B cell (primary cell): Measurements from ENCODE around the gene CCDC92B. TPM values are rescaled to one million over a fixed set of nuclear protein-coding genes. Genes with fewer than 3 reads are reported as not detected.

ENCODE experiments used
- ATAC-seq: fragments of 200-7000 bp; cut with Tn5 transposase; one replicate; pipeline ENCODE4 v1.10.0; 2021; ENCODE audit warnings: low read depth, mild to moderate bottlenecking, moderate number of reproducible peaks, moderate library complexity
- CTCF ChIA-PET: fragments of 350-600 bp; sonication (Branson Sonifier 250); formaldehyde crosslinking; loops from one replicate; lab custom pipeline; 2021; ENCODE audit warnings: antibody characterized with exemption, inconsistent platforms; lab: Charles Lee
- POLR2A ChIA-PET: fragments of 350-600 bp; sonication (Branson Sonifier 250); formaldehyde crosslinking; loops from one replicate; lab custom pipeline; 2021; ENCODE audit warnings: antibody characterized with exemption; lab: Charles Lee
- DNase-seq: peaks from one replicate; pipeline ENCODE4 v3.0.0; 2013
- H2AFZ ChIP-seq: 2 replicates; pipeline ENCODE4 v1.6.1; 2012; ENCODE audit warnings: mild to moderate bottlenecking, low read depth, low read length; ENCODE audit not compliant: insufficient read depth, poor library complexity, severe bottlenecking
- H3K27ac ChIP-seq, 2 donors: 1 replicate in 1 of 2; 2 replicates in 1 of 2; pipeline ENCODE4 v1.5.1; 2012 to 2013; ENCODE audit warnings: low read length in 2 of 2, mild to moderate bottlenecking in 2 of 2, moderate library complexity in 1 of 2
- H3K27me3 ChIP-seq, 4 experiments: fragments of 200-600 bp in 1 of 4; sonication (generic) in 1 of 4; replicated peaks in 1 of 4; 1 replicate in 2 of 4; 2 replicates in 2 of 4; pipeline versions ENCODE4 v1.6.1 to v1.7.0; 2013 to 2016; ENCODE audit warnings: low read length in 3 of 4, mild to moderate bottlenecking in 2 of 4, mixed read lengths in 1 of 4, moderate library complexity in 1 of 4; ENCODE audit not compliant: insufficient read depth in 4 of 4, control insufficient read depth in 3 of 4; ENCODE audit errors: control extremely low read depth in 1 of 4
- H3K36me3 ChIP-seq, 2 experiments: replicated peaks in 1 of 2; 1 replicate in 1 of 2; 2 replicates in 1 of 2; pipeline versions ENCODE4 v1.6.1 to v1.7.1; 2013; ENCODE audit warnings: low read length in 1 of 2; ENCODE audit not compliant: insufficient read depth in 2 of 2, control insufficient read depth in 1 of 2; ENCODE audit errors: control extremely low read depth in 1 of 2, extremely low read depth in 1 of 2
- H3K4me1 ChIP-seq, 2 donors: fragments of 200-600 bp in 1 of 2; sonication (generic) in 1 of 2; 1 replicate in 1 of 2; 2 replicates in 1 of 2; pipeline versions ENCODE4 v1.5.1 to v1.6.1; 2013 to 2017; ENCODE audit warnings: low read length in 2 of 2; ENCODE audit not compliant: control insufficient read depth in 2 of 2, insufficient read depth in 2 of 2
- H3K4me2 ChIP-seq: replicated peaks from 2 replicates; pipeline ENCODE3; 2012; ENCODE audit warnings: mild to moderate bottlenecking, low read depth, low read length; ENCODE audit not compliant: poor library complexity, severe bottlenecking
- H3K4me3 ChIP-seq, 5 experiments: fragments of 200-600 bp in 1 of 5; sonication (generic) in 1 of 5; 1 replicate in 3 of 5; 2 replicates in 2 of 5; pipeline versions ENCODE4 v1.5.1 to v1.7.0; 2011 to 2016; ENCODE audit warnings: low read length in 4 of 5, mild to moderate bottlenecking in 4 of 5, low read depth in 2 of 5, control low read depth in 1 of 5, moderate library complexity in 1 of 5; ENCODE audit not compliant: insufficient read depth in 1 of 5; ENCODE audit errors: control extremely low read depth in 1 of 5, extremely low read depth in 1 of 5
- H3K79me2 ChIP-seq: fragments of 200-600 bp; sonication (generic); one replicate; pipeline ENCODE4 v1.6.0; 2016; ENCODE audit warnings: low read length; ENCODE audit not compliant: control insufficient read depth, insufficient read depth
- H3K9ac ChIP-seq: fragments of 200-600 bp; sonication (generic); 2 replicates; pipeline ENCODE4 v1.6.1; 2017; ENCODE audit warnings: mild to moderate bottlenecking, low read length, moderate library complexity
- H3K9me3 ChIP-seq, 3 donors: one replicate each; pipeline versions ENCODE4 v1.6.1 to v1.7.1; 2013; ENCODE audit warnings: low read length in 2 of 3; ENCODE audit not compliant: control insufficient read depth in 2 of 3, insufficient read depth in 1 of 3; ENCODE audit errors: control extremely low read depth in 1 of 3
- H4K20me1 ChIP-seq: 2 replicates; pipeline ENCODE4 v1.6.0; 2012; ENCODE audit warnings: mild to moderate bottlenecking, low read length; ENCODE audit not compliant: insufficient read depth, control insufficient read depth, poor library complexity, severe bottlenecking
- H3K27ac Mint-ChIP-seq: one replicate; pipeline ENCODE4 v1.8.0; 2021; ENCODE audit warnings: mixed read lengths
- H3K27me3 Mint-ChIP-seq: one replicate; pipeline ENCODE4 v1.8.0; 2021; ENCODE audit warnings: mixed read lengths
- H3K4me1 Mint-ChIP-seq: one replicate; pipeline ENCODE4 v1.8.0; 2021; ENCODE audit warnings: mixed read lengths
- H3K4me3 Mint-ChIP-seq: one replicate; pipeline ENCODE4 v1.8.0; 2021; ENCODE audit warnings: mixed read lengths
- H3K9me3 Mint-ChIP-seq: one replicate; pipeline ENCODE4 v1.8.0; 2022; ENCODE audit warnings: mixed read lengths; ENCODE audit not compliant: insufficient read depth
- CTCF ChIP-seq: fragments of 200-600 bp; IDR thresholded peaks from one replicate; pipeline ENCODE4 v1.8.0; 2022; ENCODE audit warnings: antibody characterized with exemption, mild to moderate bottlenecking
- EZH2 ChIP-seq: IDR thresholded peaks from 2 replicates; pipeline ENCODE4 v1.6.1; 2012; ENCODE audit warnings: borderline replicate concordance, low read depth, mild to moderate bottlenecking, moderate library complexity, low read length; ENCODE audit not compliant: insufficient read depth, poor library complexity, severe bottlenecking
- WGBS: methylation state at CpG from one replicate; pipeline ENCODE4 v1.1.5; 2013; ENCODE audit warnings: missing lambda C conversion rate; ENCODE audit not compliant: insufficient coverage; 5-methylcytosine and 5-hydroxymethylcytosine counted together
- intact Hi-C: fragments of 100-400 bp; cut with micrococcal nuclease; formaldehyde crosslinking; loops from one replicate; pipeline ENCODE4 v1.10.0; 2022
- polyA plus RNA-seq: library from polyadenylated mRNA; depleted of rRNA; stranded (reverse); fragments of >200 nt; gene quantifications from 2 replicates; pipeline ENCODE4 v1.2.3, GENCODE V29; 2012
- total RNA-seq, 2 donors: library from RNA; stranded (reverse); fragments of 120-200 nt in 1 of 2; gene quantifications; 1 replicate in 1 of 2; 2 replicates in 1 of 2; pipeline versions ENCODE4 v1.2.3 to v1.2.4, GENCODE V29; 2013 to 2022

CCDC92B gene
- total and polyA plus RNA-seq, 2 donors (not counting 1 experiment from before 2014, with no cell fraction given) = 0.04 TPM; not detected in 1

- no peak overlapping the region for H3K4me3 ChIP-seq
- peaks cover 8% of the 10 kb centered on the region for H3K4me1 Mint-ChIP-seq
- no peak for DNase-seq
- peaks cover 0 to 46% of the 10 kb centered on the region in 2 experiments for H3K36me3 ChIP-seq
- no peaks in the 10 kb centered on the region for H3K4me1 ChIP-seq
- no peak overlapping the region for H3K27ac Mint-ChIP-seq
- intact Hi-C loops = no loop called here
- peaks cover 27% of the 10 kb centered on the region for H4K20me1 ChIP-seq
- no peaks in the 10 kb centered on the region for H3K9me3 ChIP-seq
- no peak overlapping the region for H3K27ac ChIP-seq
- POLR2A ChIA-PET = interaction anchor here (0.6 kb wide), 1 partner anchor 918 kb away, joined by 3 read pairs; no protein-coding TSS in a partner anchor
- H3K9ac ChIP-seq = no peak overlapping the region
- H3K4me2 ChIP-seq = no peak overlapping the region
- ATAC-seq = no peak
- WGBS = 96% methylated on average over 41 of the region's 41 CpGs
- CTCF ChIA-PET = interaction anchor here (0.6 kb wide), 1 partner anchor 133 kb away, joined by 3 read pairs; no protein-coding TSS in a partner anchor
- no peaks in the 10 kb centered on the region for H3K27me3 ChIP-seq
- H3K9me3 Mint-ChIP-seq = no peaks in the 10 kb centered on the region
- TF ChIP-seq EZH2 (no peak), CTCF (no peak)
- H3K4me3 Mint-ChIP-seq = no peak overlapping the region
- H3K27me3 Mint-ChIP-seq = no peaks in the 10 kb centered on the region
- H3K79me2 ChIP-seq = peaks cover 17% of the 10 kb centered on the region
- H2AFZ ChIP-seq = no peak overlapping the region
Measured at GRCh38 chr17:2701161-2701995, 48.1 kb downstream of the CCDC92B start.

GRCh38 chr17:2700491-2701141 lies 48.8 kb downstream of the CCDC92B start:
- H3K36me3 ChIP-seq = peaks cover 0 to 52% of the 10 kb centered on the region in 2 experiments
- DNase-seq = no peak
- POLR2A ChIA-PET = no interaction called here

More at GRCh38 chr17:2700491-2701141, 48.8 kb downstream of the CCDC92B start:
- TF ChIP-seq CTCF = no peak
- H3K4me2 ChIP-seq = no peak overlapping the region
- no peak overlapping the region for H3K4me3 ChIP-seq
- H3K27ac ChIP-seq = no peak overlapping the region
- H3K4me3 Mint-ChIP-seq = no peak overlapping the region
- H3K4me1 ChIP-seq = no peaks in the 10 kb centered on the region
- 94% methylated on average over 26 of the region's 27 CpGs for WGBS
- peaks cover 20% of the 10 kb centered on the region for H4K20me1 ChIP-seq
- H3K9ac ChIP-seq = no peak overlapping the region
- H3K9me3 ChIP-seq = no peaks in the 10 kb centered on the region
- H3K4me1 Mint-ChIP-seq = peaks cover 7% of the 10 kb centered on the region
- H2AFZ ChIP-seq = no peak overlapping the region
- intact Hi-C loops = no loop called here
- no peaks in the 10 kb centered on the region for H3K27me3 ChIP-seq
- CTCF ChIA-PET = no interaction called here
- peaks cover 10% of the 10 kb centered on the region for H3K79me2 ChIP-seq
- ATAC-seq = no peak
- H3K9me3 Mint-ChIP-seq = no peaks in the 10 kb centered on the region
- H3K27me3 Mint-ChIP-seq = no peaks in the 10 kb centered on the region
- no peak overlapping the region for H3K27ac Mint-ChIP-seq
